HEK293 (cell line): ENCODE measurements around the gene DENND1A.
A peak's percentile ranks its signal among the peaks of the same experiment; 100 is the strongest.

Experiments used
- CTCF ChIA-PET: fragments of 350-600 bp; formaldehyde crosslinking; extraction: SDS; loops from one replicate; lab custom pipeline; 2021; ENCODE audit warnings: antibody characterized with exemption; lab: Yijun Ruan, JAX
- POLR2A ChIA-PET: fragments of 300-600 bp; formaldehyde crosslinking; extraction: SDS; loops from one replicate; lab custom pipeline; 2020; ENCODE audit warnings: antibody characterized with exemption, inconsistent platforms; lab: Yijun Ruan, JAX
- H3K27ac ChIP-seq: fragments of 200-500 bp; sonication (Bioruptor generic); 2 replicates; pipeline ENCODE4 v1.5.1; 2014; ENCODE audit warnings: low read depth, low read length, control low read depth, inconsistent platforms; ENCODE audit errors: extremely low read depth
- H3K36me3 ChIP-seq, 2 experiments: fragments of 200-500 bp in 1 of 2; sonication (Bioruptor generic) in 1 of 2; 1 replicate in 1 of 2; 2 replicates in 1 of 2; pipeline ENCODE4 v1.5.1; 2014 to 2017; ENCODE audit warnings: inconsistent platforms in 2 of 2, low read length in 2 of 2; ENCODE audit not compliant: control insufficient read depth in 2 of 2, insufficient read depth in 1 of 2
- H3K4me1 ChIP-seq: fragments of 200-500 bp; sonication (Bioruptor generic); 2 replicates; pipeline ENCODE4 v1.5.1; 2014; ENCODE audit warnings: mild to moderate bottlenecking, low read length, inconsistent platforms; ENCODE audit not compliant: control insufficient read depth, insufficient read depth
- H3K4me3 ChIP-seq: 2 replicates; pipeline ENCODE4 v1.5.1; 2011; ENCODE audit warnings: low read depth, mild to moderate bottlenecking, control low read depth, low read length, moderate library complexity
- H3K9me3 ChIP-seq: fragments of 200-500 bp; sonication (Bioruptor generic); 2 replicates; pipeline ENCODE4 v1.5.1; 2014; ENCODE audit warnings: low read depth, low read length, inconsistent platforms; ENCODE audit not compliant: control insufficient read depth, insufficient read depth
- KLF9 ChIP-seq: fragments of 450-650 bp; formaldehyde crosslinking; IDR thresholded peaks from 2 replicates; pipeline ENCODE4 v1.5.1; 2016; ENCODE audit warnings: missing biosample characterization, missing genetic modification characterization, low read depth
- MEIS1 ChIP-seq: sonication (generic); formaldehyde crosslinking; IDR thresholded peaks from 2 replicates; pipeline ENCODE4 v1.8.1; 2022; ENCODE audit warnings: missing genetic modification reagents, mild to moderate bottlenecking, borderline replicate concordance
- ZBTB17 ChIP-seq: fragments of 450-650 bp; formaldehyde crosslinking; IDR thresholded peaks from 2 replicates; pipeline ENCODE4 v1.5.1; 2016; ENCODE audit warnings: missing biosample characterization, missing genetic modification characterization
- ZNF174 ChIP-seq: fragments of 450-650 bp; formaldehyde crosslinking; IDR thresholded peaks from 2 replicates; pipeline ENCODE4 v1.5.0; 2017; ENCODE audit warnings: missing biosample characterization, mild to moderate bottlenecking, missing genetic modification characterization
- ZNF221 ChIP-seq: fragments of 450-650 bp; formaldehyde crosslinking; IDR thresholded peaks from 2 replicates; pipeline ENCODE4 v1.5.1; 2017; ENCODE audit warnings: missing biosample characterization, missing genetic modification characterization, borderline replicate concordance
- ZNF37A ChIP-seq: fragments of 450-650 bp; IDR thresholded peaks from 2 replicates; pipeline ENCODE4 v1.5.1; 2018; ENCODE audit warnings: missing biosample characterization, missing genetic modification characterization
- ZNF473 ChIP-seq: fragments of 450-650 bp; formaldehyde crosslinking; IDR thresholded peaks from 2 replicates; pipeline ENCODE4 v1.5.1; 2017; ENCODE audit warnings: missing biosample characterization, missing genetic modification characterization
- ZNF510 ChIP-seq: fragments of 450-650 bp; formaldehyde crosslinking; IDR thresholded peaks from 2 replicates; pipeline ENCODE4 v1.5.1; 2018; ENCODE audit warnings: mild to moderate bottlenecking, missing genetic modification characterization, missing biosample characterization; ENCODE audit not compliant: insufficient replicate concordance
- ZNF514 ChIP-seq: fragments of 450-650 bp; formaldehyde crosslinking; IDR thresholded peaks from 2 replicates; pipeline ENCODE4 v1.5.1; 2016; ENCODE audit warnings: missing biosample characterization, missing genetic modification characterization
- ZNF521 ChIP-seq: fragments of 450-650 bp; formaldehyde crosslinking; IDR thresholded peaks from 2 replicates; pipeline ENCODE4 v1.5.1; 2017; ENCODE audit warnings: missing biosample characterization, mild to moderate bottlenecking, missing genetic modification characterization
- ZNF544 ChIP-seq: fragments of 450-650 bp; formaldehyde crosslinking; IDR thresholded peaks from 2 replicates; pipeline ENCODE4 v1.5.0; 2017; ENCODE audit warnings: missing biosample characterization, missing genetic modification characterization
- ZNF555 ChIP-seq: fragments of 450-650 bp; formaldehyde crosslinking; conservative IDR thresholded peaks from 2 replicates; pipeline ENCODE4 v1.5.1; 2017; ENCODE audit warnings: missing biosample characterization, mild to moderate bottlenecking, missing genetic modification characterization, inconsistent platforms
- ZNF600 ChIP-seq: fragments of 450-650 bp; formaldehyde crosslinking; IDR thresholded peaks from 2 replicates; pipeline ENCODE4 v1.5.1; 2016; ENCODE audit warnings: missing biosample characterization, missing genetic modification characterization
- ZNF747 ChIP-seq: fragments of 450-650 bp; formaldehyde crosslinking; IDR thresholded peaks from 2 replicates; pipeline ENCODE4 v1.5.1; 2016; ENCODE audit warnings: missing biosample characterization, missing genetic modification characterization
- ZNF830 ChIP-seq: fragments of 450-650 bp; IDR thresholded peaks from 2 replicates; pipeline ENCODE4 v1.5.0; 2018; ENCODE audit warnings: missing biosample characterization, missing genetic modification characterization, low read depth, mild to moderate bottlenecking, moderate library complexity
- ZNF837 ChIP-seq: fragments of 450-650 bp; formaldehyde crosslinking; IDR thresholded peaks from 2 replicates; pipeline ENCODE4 v1.5.1; 2016; ENCODE audit warnings: missing biosample characterization, missing genetic modification characterization
- TF ChIP-seq, protein P1 (sequence below): fragments of 450-650 bp; formaldehyde crosslinking; IDR thresholded peaks from 2 replicates; pipeline ENCODE4 v1.5.1; 2017; ENCODE audit warnings: missing biosample characterization, missing genetic modification characterization
- TF ChIP-seq, protein P2 (sequence below): fragments of 450-650 bp; formaldehyde crosslinking; IDR thresholded peaks from 2 replicates; pipeline ENCODE4 v1.5.1; 2016; ENCODE audit warnings: missing biosample characterization, missing genetic modification characterization
- TF ChIP-seq, protein P3 (sequence below): fragments of 450-650 bp; formaldehyde crosslinking; IDR thresholded peaks from 2 replicates; pipeline ENCODE4 v1.5.1; 2017; ENCODE audit warnings: missing biosample characterization, missing genetic modification characterization

Gene DENND1A

DNA sequence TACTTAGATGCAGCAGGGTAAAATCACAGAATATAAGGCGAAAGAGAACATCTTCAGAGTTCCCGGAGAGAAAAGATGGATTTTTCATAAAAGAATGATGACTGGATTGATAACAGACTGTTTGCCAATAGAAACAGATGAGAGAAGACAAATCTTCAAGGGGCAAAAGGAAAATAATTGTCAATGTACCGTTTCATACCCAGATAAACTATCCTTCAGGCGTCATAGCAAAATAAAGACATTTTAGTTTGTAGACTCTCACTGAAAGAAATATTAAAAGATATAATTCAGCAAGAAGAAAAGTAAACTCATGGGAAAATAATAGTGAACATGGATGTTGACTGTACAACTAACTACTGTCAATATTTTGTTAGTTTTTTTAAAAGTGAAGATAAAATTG, 399.7 kb downstream of the DENND1A start (continued):
- TF ChIP-seq ZNF830 (no peak), ZNF521 (tag by site-specific recombination) (no peak), ZNF510 (tag by site-specific recombination) (no peak), ZNF174 (tag by site-specific recombination) (no peak), ZNF747 (no peak), ZNF37A (tag by site-specific recombination) (no peak)
- TF ChIP-seq, protein P1, sequence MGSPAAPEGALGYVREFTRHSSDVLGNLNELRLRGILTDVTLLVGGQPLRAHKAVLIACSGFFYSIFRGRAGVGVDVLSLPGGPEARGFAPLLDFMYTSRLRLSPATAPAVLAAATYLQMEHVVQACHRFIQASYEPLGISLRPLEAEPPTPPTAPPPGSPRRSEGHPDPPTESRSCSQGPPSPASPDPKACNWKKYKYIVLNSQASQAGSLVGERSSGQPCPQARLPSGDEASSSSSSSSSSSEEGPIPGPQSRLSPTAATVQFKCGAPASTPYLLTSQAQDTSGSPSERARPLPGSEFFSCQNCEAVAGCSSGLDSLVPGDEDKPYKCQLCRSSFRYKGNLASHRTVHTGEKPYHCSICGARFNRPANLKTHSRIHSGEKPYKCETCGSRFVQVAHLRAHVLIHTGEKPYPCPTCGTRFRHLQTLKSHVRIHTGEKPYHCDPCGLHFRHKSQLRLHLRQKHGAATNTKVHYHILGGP: no peak

- CTCF ChIA-PET: interaction anchor here (0.8 kb wide), 1 partner anchor 12 kb away, joined by 4 read pairs; no protein-coding TSS in a partner anchor
- no peak overlapping the region for H3K27ac ChIP-seq
Measured at GRCh38 chr9:123528501-123528900, 401.4 kb downstream of the DENND1A start.

DNA sequence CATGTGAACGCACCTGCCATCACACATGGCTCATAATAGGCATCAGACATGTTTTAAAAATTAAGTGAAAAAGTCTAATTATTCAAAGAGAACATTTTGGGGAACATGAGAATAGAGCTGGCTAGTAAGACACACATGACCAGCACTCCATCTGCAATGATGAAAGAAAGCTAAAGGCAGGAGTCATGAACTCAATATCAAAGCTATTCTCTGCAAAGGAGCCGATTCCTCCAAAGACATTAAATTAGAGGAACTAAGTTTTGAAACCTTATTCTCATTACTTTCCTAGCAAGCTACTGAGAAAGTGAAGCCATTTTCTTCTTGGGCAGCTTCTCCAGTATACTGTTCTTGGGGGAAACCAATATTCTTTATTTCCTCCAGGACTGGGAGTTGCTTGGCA, 401.9 kb downstream of the DENND1A start:
- no peaks in the 10 kb centered on the region for H3K9me3 ChIP-seq
- no peaks in the 10 kb centered on the region for H3K4me1 ChIP-seq
- no peak overlapping the region for H3K27ac ChIP-seq
- H3K4me3 ChIP-seq: no peak overlapping the region
- TF ChIP-seq ZNF521 (tag by site-specific recombination): no peak
- POLR2A ChIA-PET: no interaction called here
- no peaks in the 10 kb centered on the region for H3K36me3 ChIP-seq
- CTCF ChIA-PET: interaction anchor here (0.8 kb wide), 2 partner anchors 13 to 43 kb away, joined by 3 to 4 read pairs; no protein-coding TSS in a partner anchor

More at GRCh38 chr9:123528501-123528900, 401.4 kb downstream of the DENND1A start:
- no peaks in the 10 kb centered on the region for H3K4me1 ChIP-seq
- POLR2A ChIA-PET: no interaction called here
- H3K36me3 ChIP-seq: no peaks in the 10 kb centered on the region
- H3K4me3 ChIP-seq: no peak overlapping the region
- no peaks in the 10 kb centered on the region for H3K9me3 ChIP-seq
- TF ChIP-seq ZNF837 (tag by site-specific recombination) (no peak), ZNF555 (tag by site-specific recombination) (no peak), KLF9 (no peak), ZNF221 (no peak), MEIS1 (CRISPR knock-in tag) (no peak), ZNF514 (tag by site-specific recombination) (no peak), ZBTB17 (no peak), ZNF473 (tag by site-specific recombination) (no peak)
- TF ChIP-seq, protein P2, sequence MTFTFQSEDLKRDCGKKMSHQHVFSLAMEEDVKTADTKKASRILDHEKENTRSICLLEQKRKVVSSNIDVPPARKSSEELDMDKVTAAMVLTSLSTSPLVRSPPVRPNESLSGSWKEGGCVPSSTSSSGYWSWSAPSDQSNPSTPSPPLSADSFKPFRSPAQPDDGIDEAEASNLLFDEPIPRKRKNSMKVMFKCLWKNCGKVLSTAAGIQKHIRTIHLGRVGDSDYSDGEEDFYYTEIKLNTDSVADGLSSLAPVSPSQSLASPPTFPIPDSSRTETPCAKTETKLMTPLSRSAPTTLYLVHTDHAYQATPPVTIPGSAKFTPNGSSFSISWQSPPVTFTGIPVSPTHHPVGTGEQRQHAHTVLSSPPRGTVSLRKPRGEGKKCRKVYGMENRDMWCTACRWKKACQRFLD (tag by site-specific recombination): no peak

- no peak for TF ChIP-seq ZNF600 (tag by site-specific recombination)
- TF ChIP-seq ZNF544 (tag by site-specific recombination): no peak
- TF ChIP-seq, protein P3, sequence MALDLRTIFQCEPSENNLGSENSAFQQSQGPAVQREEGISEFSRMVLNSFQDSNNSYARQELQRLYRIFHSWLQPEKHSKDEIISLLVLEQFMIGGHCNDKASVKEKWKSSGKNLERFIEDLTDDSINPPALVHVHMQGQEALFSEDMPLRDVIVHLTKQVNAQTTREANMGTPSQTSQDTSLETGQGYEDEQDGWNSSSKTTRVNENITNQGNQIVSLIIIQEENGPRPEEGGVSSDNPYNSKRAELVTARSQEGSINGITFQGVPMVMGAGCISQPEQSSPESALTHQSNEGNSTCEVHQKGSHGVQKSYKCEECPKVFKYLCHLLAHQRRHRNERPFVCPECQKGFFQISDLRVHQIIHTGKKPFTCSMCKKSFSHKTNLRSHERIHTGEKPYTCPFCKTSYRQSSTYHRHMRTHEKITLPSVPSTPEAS (tag by site-specific recombination): peak; percentile 57
- H3K27ac ChIP-seq: no peak overlapping the region
- H3K36me3 ChIP-seq: no peaks in the 10 kb centered on the region
- H3K9me3 ChIP-seq: no peaks in the 10 kb centered on the region
- no peaks in the 10 kb centered on the region for H3K4me1 ChIP-seq
- ChIA-PET CTCF (interaction anchor here (1.1 kb wide), 1 partner anchor 513 kb away, joined by 4 read pairs; no protein-coding TSS in a partner anchor), POLR2A (no interaction called here)
- no peak overlapping the region for H3K4me3 ChIP-seq
Measured at GRCh38 chr9:123525957-123526356, 404.0 kb downstream of the DENND1A start.
